Keratinocyte (primary cell): ENCODE results near the gene PTPRB. TPM values are rescaled to one million over a fixed set of nuclear protein-coding genes. Genes with fewer than 3 reads are reported as not detected.

ENCODE experiments used
- DNase-seq: peaks from one replicate; pipeline ENCODE4 v3.0.0-alpha.2; 2011; ENCODE audit warnings: low read depth, missing footprints, low spot score
- FAIRE-seq: peaks from 2 replicates; lab custom pipeline; 2011; peaks lifted over from hg19 to GRCh38; lab: Jason Lieb, UNC
- H2AFZ ChIP-seq: 2 replicates; pipeline ENCODE4 v1.6.0; 2012; ENCODE audit warnings: low read length, control low read depth, inconsistent platforms; ENCODE audit not compliant: control insufficient read depth
- H3K27ac ChIP-seq: 2 replicates; pipeline ENCODE4 v1.5.1; 2011; ENCODE audit warnings: low read length; ENCODE audit not compliant: control insufficient read depth, insufficient read depth
- H3K27me3 ChIP-seq: 3 replicates; pipeline ENCODE4 v1.6.0; 2011; ENCODE audit warnings: low read length; ENCODE audit not compliant: control insufficient read depth, insufficient read depth; ENCODE audit errors: extremely low read depth
- H3K36me3 ChIP-seq, 2 experiments: 2 replicates in 1 of 2; 3 replicates in 1 of 2; pipeline ENCODE4 v1.5.1; 2011; ENCODE audit warnings: low read length in 2 of 2, mild to moderate bottlenecking in 1 of 2; ENCODE audit not compliant: control insufficient read depth in 2 of 2, insufficient read depth in 2 of 2; ENCODE audit errors: extremely low read depth in 1 of 2
- H3K4me1 ChIP-seq: 3 replicates; pipeline ENCODE4 v1.5.1; 2011; ENCODE audit warnings: low read length; ENCODE audit not compliant: control insufficient read depth, insufficient read depth; ENCODE audit errors: extremely low read depth
- H3K4me2 ChIP-seq: 3 replicates; pipeline ENCODE4 v1.6.0; 2011; ENCODE audit warnings: low read depth, low read length; ENCODE audit not compliant: control insufficient read depth, insufficient read depth; ENCODE audit errors: extremely low read depth
- H3K4me3 ChIP-seq, 3 experiments: fragments of 200-600 bp in 1 of 3; sonication (generic) in 1 of 3; 2 replicates in 2 of 3; 3 replicates in 1 of 3; pipeline ENCODE4 v1.5.1; 2011 to 2016; ENCODE audit warnings: low read length in 3 of 3, mild to moderate bottlenecking in 3 of 3, control low read depth in 2 of 3, inconsistent platforms in 1 of 3, low read depth in 1 of 3, mixed read lengths in 1 of 3, mixed run types in 1 of 3, moderate library complexity in 1 of 3; ENCODE audit not compliant: control insufficient read depth in 2 of 3, insufficient read depth in 2 of 3; ENCODE audit errors: extremely low read depth in 1 of 3
- H3K79me2 ChIP-seq: 2 replicates; pipeline ENCODE4 v1.6.0; 2012; ENCODE audit warnings: low read length; ENCODE audit not compliant: control insufficient read depth, insufficient read depth
- H3K9ac ChIP-seq: 3 replicates; pipeline ENCODE4 v1.6.0; 2011; ENCODE audit warnings: low read length; ENCODE audit not compliant: control insufficient read depth, insufficient read depth; ENCODE audit errors: extremely low read depth
- H3K9me1 ChIP-seq: 3 replicates; pipeline ENCODE4 v1.6.0; 2011; ENCODE audit warnings: low read length; ENCODE audit not compliant: control insufficient read depth, insufficient read depth; ENCODE audit errors: extremely low read depth
- H3K9me3 ChIP-seq: 2 replicates; pipeline ENCODE4 v1.5.1; 2012; ENCODE audit warnings: low read depth, low read length; ENCODE audit not compliant: control insufficient read depth
- H4K20me1 ChIP-seq: 3 replicates; pipeline ENCODE4 v1.6.0; 2011; ENCODE audit warnings: low read length; ENCODE audit not compliant: control insufficient read depth, insufficient read depth; ENCODE audit errors: extremely low read depth
- CTCF ChIP-seq, 3 experiments: IDR thresholded peaks in 1 of 3; conservative IDR thresholded peaks in 1 of 3; optimal IDR thresholded peaks in 1 of 3; 2 replicates in 2 of 3; 3 replicates in 1 of 3; pipeline versions ENCODE3 to v1.5.1; 2011; ENCODE audit warnings: low read length in 3 of 3, mild to moderate bottlenecking in 3 of 3, moderate library complexity in 2 of 3, control low read depth in 1 of 3, inconsistent platforms in 1 of 3; ENCODE audit not compliant: insufficient read depth in 2 of 3; ENCODE audit errors: extremely low read depth in 1 of 3
- EZH2 ChIP-seq: IDR thresholded peaks from one replicate; pipeline ENCODE4 v1.6.1; 2012; ENCODE audit warnings: inconsistent platforms, mild to moderate bottlenecking, low read length, moderate library complexity
- dilution Hi-C: fragments of 300-500 bp; cut with MboI; formaldehyde crosslinking; loops from one replicate; pipeline ENCODE4 v1.7.0; 2020; ENCODE audit warnings: low sequenced_read_pairs; ENCODE audit not compliant: extremely low pct_ligation_motif_present
- polyA plus RNA-seq, 5 experiments: library from polyadenylated mRNA; depleted of rRNA in 3 of 5; stranded (reverse) in 3 of 5; stranded (forward) in 1 of 5; unstranded in 1 of 5; fragments of >200 nt; gene quantifications; 1 replicate in 1 of 5; 2 replicates in 3 of 5; 3 replicates in 1 of 5; pipeline versions ENCODE4 v1.2.1 to v1.2.3, GENCODE V29; 2011 to 2012; ENCODE audit warnings: missing spikeins in 2 of 5, low read depth in 1 of 5, low replicate concordance in 1 of 5

Gene PTPRB
- polyA plus RNA-seq, 1 donor (not counting 4 experiments of a cell fraction or from before 2014, with no cell fraction given): 0.46 TPM

- peaks cover 37% of the 10 kb centered on the region for H3K4me1 ChIP-seq
Observed at GRCh38 chr12:70646850-70647249, 9.6 kb upstream of the PTPRB start.

GRCh38 chr12:70645494-70646317 is 8.5 kb upstream of the PTPRB start:
- Histone ChIP-seq H3K27ac (peak overlapping the region; percentile 82), H3K36me3 (no peaks in the 10 kb centered on the region), H2AFZ (peak overlapping the region; percentile 79), H3K9me1 (no peaks in the 10 kb centered on the region), H3K9me3 (no peaks in the 10 kb centered on the region), H3K27me3 (no peaks in the 10 kb centered on the region), H3K4me2 (peak overlapping the region; percentile 72), H3K9ac (peak overlapping the region; percentile 55), H3K4me1 (peaks cover 37% of the 10 kb centered on the region), H4K20me1 (no peaks in the 10 kb centered on the region), H3K79me2 (no peaks in the 10 kb centered on the region), H3K4me3 (peak overlapping the region in 2 of 3 experiments; percentile 19 to 21)
- dilution Hi-C loops: no loop called here
- TF ChIP-seq CTCF (optimal IDR thresholded peaks at IDR 0.05 in 1 of 3, IDR thresholded peaks at IDR 0.05 in 1 of 3, conservative IDR thresholded peaks at IDR 0.05 in 1 of 3; ENCODE audit: extremely low read depth in 1 of 3, insufficient read depth in 2 of 3, low read length in 3 of 3): no peak
- no peak for TF ChIP-seq EZH2
- FAIRE-seq (peak; percentile 95), DNase-seq (peak; percentile 68)

More at GRCh38 chr12:70646850-70647249, 9.6 kb upstream of the PTPRB start:
- Histone ChIP-seq H2AFZ (no peak overlapping the region), H3K4me2 (peak overlapping the region; percentile 72), H3K27ac (peak overlapping the region; percentile 82), H4K20me1 (no peaks in the 10 kb centered on the region), H3K4me3 (no peak overlapping the region), H3K9me1 (no peaks in the 10 kb centered on the region), H3K9ac (no peak overlapping the region), H3K9me3 (no peaks in the 10 kb centered on the region), H3K36me3 (no peaks in the 10 kb centered on the region), H3K27me3 (no peaks in the 10 kb centered on the region), H3K79me2 (no peaks in the 10 kb centered on the region)
- no peak for TF ChIP-seq CTCF (optimal IDR thresholded peaks at IDR 0.05 in 1 of 3, IDR thresholded peaks at IDR 0.05 in 1 of 3, conservative IDR thresholded peaks at IDR 0.05 in 1 of 3; ENCODE audit: extremely low read depth in 1 of 3, insufficient read depth in 2 of 3, low read length in 3 of 3)
- TF ChIP-seq EZH2: no peak
- FAIRE-seq (peak; percentile 88), DNase-seq (no peak)
- dilution Hi-C loops: no loop called here
